DOHH2 (cell line): ENCODE measurements around the gene TCP10L.

Experiments used
- H3F3A ChIP-seq: fragments of 200-600 bp; sonication (generic), shearing (Covaris generic); 2 replicates; pipeline ENCODE4 v1.6.0; 2016; ENCODE audit warnings: antibody characterized with exemption, mild to moderate bottlenecking; ENCODE audit not compliant: control insufficient read depth, insufficient read depth
- H3K27ac ChIP-seq: fragments of 200-600 bp; sonication (generic); 2 replicates; pipeline ENCODE4 v1.5.1; 2014; ENCODE audit warnings: low read depth, mild to moderate bottlenecking, low read length, moderate library complexity
- H3K27me3 ChIP-seq: fragments of 200-600 bp; sonication (generic); 2 replicates; pipeline ENCODE4 v1.6.1; 2014; ENCODE audit warnings: mild to moderate bottlenecking, low read length, mixed read lengths; ENCODE audit not compliant: control insufficient read depth
- H3K36me3 ChIP-seq: fragments of 200-600 bp; sonication (generic); 2 replicates; pipeline ENCODE4 v1.6.1; 2014; ENCODE audit warnings: mild to moderate bottlenecking, low read length, moderate library complexity, mixed read lengths; ENCODE audit not compliant: control insufficient read depth
- H3K4me1 ChIP-seq: fragments of 200-600 bp; sonication (generic); 2 replicates; pipeline ENCODE4 v1.6.1; 2014; ENCODE audit warnings: mild to moderate bottlenecking, low read length, mixed read lengths; ENCODE audit not compliant: control insufficient read depth
- H3K4me2 ChIP-seq: fragments of 200-600 bp; sonication (generic); 2 replicates; pipeline ENCODE4 v1.6.0; 2014; ENCODE audit warnings: mild to moderate bottlenecking, low read length, moderate library complexity
- H3K4me3 ChIP-seq: fragments of 200-600 bp; sonication (generic); 2 replicates; pipeline ENCODE4 v1.5.1; 2014; ENCODE audit warnings: mild to moderate bottlenecking, low read length, mixed read lengths
- H3K79me2 ChIP-seq: fragments of 200-600 bp; sonication (generic); 2 replicates; pipeline ENCODE4 v1.6.1; 2014; ENCODE audit warnings: mild to moderate bottlenecking, low read length, mixed read lengths; ENCODE audit not compliant: control insufficient read depth
- H3K9me2 ChIP-seq: fragments of 200-600 bp; sonication (generic); replicated peaks from 2 replicates; pipeline ENCODE4 v1.6.1; 2014; ENCODE audit warnings: mild to moderate bottlenecking, low read length, mixed read lengths; ENCODE audit not compliant: control insufficient read depth
- H3K9me3 ChIP-seq: fragments of 200-600 bp; sonication (generic); 2 replicates; pipeline ENCODE4 v1.6.1; 2014; ENCODE audit warnings: antibody characterized with exemption, low read length, mixed read lengths; ENCODE audit not compliant: control insufficient read depth, insufficient read depth
- H4K20me1 ChIP-seq: fragments of 200-600 bp; sonication (generic); 2 replicates; pipeline ENCODE4 v1.6.0; 2014; ENCODE audit warnings: low read depth, mild to moderate bottlenecking, antibody characterized with exemption, low read length, moderate library complexity; ENCODE audit not compliant: control insufficient read depth, insufficient read depth
- EZH2phosphoT487 ChIP-seq: fragments of 200-600 bp; sonication (generic); IDR thresholded peaks from 2 replicates; pipeline ENCODE4 v1.6.1; 2017; ENCODE audit warnings: borderline replicate concordance, mild to moderate bottlenecking, antibody characterized with exemption, low read length, moderate library complexity, mixed read lengths
- TF ChIP-seq, protein P1 (sequence below): fragments of 200-600 bp; sonication (generic); IDR thresholded peaks from one replicate; pipeline ENCODE4 v1.5.1; 2014; ENCODE audit warnings: antibody characterized with exemption, mild to moderate bottlenecking, low read depth, low read length; ENCODE audit not compliant: poor library complexity, severe bottlenecking

The TCP10L gene

GRCh38 chr21:32595431-32595830, 10.1 kb upstream of the TCP10L start:
- no peaks in the 10 kb centered on the region for H3F3A ChIP-seq
- no peaks in the 10 kb centered on the region for H3K9me3 ChIP-seq
- H3K4me1 ChIP-seq = no peaks in the 10 kb centered on the region
- no peaks in the 10 kb centered on the region for H3K79me2 ChIP-seq
- H3K27me3 ChIP-seq = no peaks in the 10 kb centered on the region
- TF ChIP-seq, protein P1, sequence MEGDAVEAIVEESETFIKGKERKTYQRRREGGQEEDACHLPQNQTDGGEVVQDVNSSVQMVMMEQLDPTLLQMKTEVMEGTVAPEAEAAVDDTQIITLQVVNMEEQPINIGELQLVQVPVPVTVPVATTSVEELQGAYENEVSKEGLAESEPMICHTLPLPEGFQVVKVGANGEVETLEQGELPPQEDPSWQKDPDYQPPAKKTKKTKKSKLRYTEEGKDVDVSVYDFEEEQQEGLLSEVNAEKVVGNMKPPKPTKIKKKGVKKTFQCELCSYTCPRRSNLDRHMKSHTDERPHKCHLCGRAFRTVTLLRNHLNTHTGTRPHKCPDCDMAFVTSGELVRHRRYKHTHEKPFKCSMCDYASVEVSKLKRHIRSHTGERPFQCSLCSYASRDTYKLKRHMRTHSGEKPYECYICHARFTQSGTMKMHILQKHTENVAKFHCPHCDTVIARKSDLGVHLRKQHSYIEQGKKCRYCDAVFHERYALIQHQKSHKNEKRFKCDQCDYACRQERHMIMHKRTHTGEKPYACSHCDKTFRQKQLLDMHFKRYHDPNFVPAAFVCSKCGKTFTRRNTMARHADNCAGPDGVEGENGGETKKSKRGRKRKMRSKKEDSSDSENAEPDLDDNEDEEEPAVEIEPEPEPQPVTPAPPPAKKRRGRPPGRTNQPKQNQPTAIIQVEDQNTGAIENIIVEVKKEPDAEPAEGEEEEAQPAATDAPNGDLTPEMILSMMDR = no peak
- no peak for TF ChIP-seq EZH2phosphoT487
- H3K4me3 ChIP-seq = no peak overlapping the region
- no peak overlapping the region for H3K4me2 ChIP-seq
- H4K20me1 ChIP-seq = no peaks in the 10 kb centered on the region
- no peaks in the 10 kb centered on the region for H3K9me2 ChIP-seq
- H3K36me3 ChIP-seq = peaks cover 18% of the 10 kb centered on the region
- no peak overlapping the region for H3K27ac ChIP-seq

DNA sequence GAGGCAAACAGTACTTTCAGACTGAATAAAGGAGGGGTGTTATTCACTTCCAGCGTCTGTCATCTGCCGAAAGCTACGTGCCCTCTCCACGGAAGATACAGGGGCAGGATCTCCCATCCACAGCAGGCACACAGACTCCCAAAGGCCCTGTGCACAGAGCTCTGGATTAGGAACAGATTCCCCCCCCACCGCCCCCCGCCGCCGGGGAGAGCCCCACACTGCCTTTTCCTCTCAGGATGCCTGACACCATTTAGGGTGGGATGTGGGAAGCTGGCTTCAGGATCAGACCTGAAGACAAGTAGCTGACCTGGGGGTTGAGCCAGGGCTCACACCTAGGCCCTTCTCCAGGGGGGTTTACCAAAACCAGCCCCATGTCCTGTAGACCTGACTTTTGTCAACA, 8.4 kb upstream of the TCP10L start:
- TF ChIP-seq EZH2phosphoT487 = no peak
- TF ChIP-seq, protein P1 = no peak

GRCh38 chr21:32592929-32593502, 7.7 kb upstream of the TCP10L start:
- Histone ChIP-seq H3K9me3 (no peaks in the 10 kb centered on the region), H3K27me3 (no peaks in the 10 kb centered on the region), H3K9me2 (no peaks in the 10 kb centered on the region), H3K79me2 (no peaks in the 10 kb centered on the region), H3K4me2 (no peak overlapping the region), H3K36me3 (no peaks in the 10 kb centered on the region), H3K4me1 (no peaks in the 10 kb centered on the region), H4K20me1 (no peaks in the 10 kb centered on the region), H3K4me3 (no peak overlapping the region), H3F3A (no peaks in the 10 kb centered on the region), H3K27ac (no peak overlapping the region)
- no peak for TF ChIP-seq EZH2phosphoT487
- TF ChIP-seq, protein P1 = no peak

More for the DNA sequence above, 8.4 kb upstream of the TCP10L start:
- H3K36me3 ChIP-seq = peaks cover 1% of the 10 kb centered on the region; the same call in 1 of the 2 replicates
- H3F3A ChIP-seq = no peaks in the 10 kb centered on the region
- H3K4me2 ChIP-seq = no peak overlapping the region
- H3K27ac ChIP-seq = no peak overlapping the region
- no peak overlapping the region for H3K4me3 ChIP-seq
- H3K27me3 ChIP-seq = no peaks in the 10 kb centered on the region
- no peaks in the 10 kb centered on the region for H3K79me2 ChIP-seq
- no peaks in the 10 kb centered on the region for H3K4me1 ChIP-seq
- H4K20me1 ChIP-seq = no peaks in the 10 kb centered on the region
- no peaks in the 10 kb centered on the region for H3K9me2 ChIP-seq
- H3K9me3 ChIP-seq = no peaks in the 10 kb centered on the region
